Lower leg skin (tissue), 4 donors: ENCODE results near the gene MYPOP. TPM values are rescaled to one million over a fixed set of nuclear protein-coding genes. Genes with fewer than 3 reads are reported as not detected.

Experiments used
- DNase-seq, 2 donors: peaks; one replicate each; pipeline ENCODE4 v3.0.0-alpha.2; 2019; ENCODE audit warnings: low spot score in 2 of 2
- H3K4me3 ChIP-seq: fragments of 200-600 bp; sonication (generic); 2 replicates; pipeline ENCODE4 v1.5.1; 2017; ENCODE audit warnings: mild to moderate bottlenecking, low read depth; ENCODE audit not compliant: poor library complexity, severe bottlenecking
- POLR2A ChIP-seq, 2 donors: fragments of 450-650 bp; IDR thresholded peaks; one replicate each; pipeline ENCODE4 v1.6.1; 2016 to 2017; ENCODE audit warnings: antibody characterized with exemption in 2 of 2, mild to moderate bottlenecking in 1 of 2, moderate library complexity in 1 of 2
- WGBS, 2 donors: methylation state at CpG; one replicate each; pipeline ENCODE4 v1.1.5; 2018; 5-methylcytosine and 5-hydroxymethylcytosine counted together
- intact Hi-C: fragments of 100-400 bp; cut with DNase I; formaldehyde crosslinking; loops from one replicate; pipeline ENCODE4 v1.15.0; 2023; ENCODE audit warnings: low total_unique reads
- total RNA-seq, 4 donors: library from RNA; depleted of rRNA; stranded (reverse); fragments of >200 nt; gene quantifications; one replicate each; pipeline ENCODE4 v1.1.0, GENCODE V29; 2016
- TF ChIP-seq, protein P1 (sequence below), 3 donors: fragments of 450-650 bp; IDR thresholded peaks; one replicate each; pipeline ENCODE4 v1.5.1; 2016; ENCODE audit warnings: antibody characterized with exemption in 3 of 3, mild to moderate bottlenecking in 3 of 3, moderate library complexity in 2 of 3

MYPOP gene
- total RNA-seq, 4 donors from 2014 or later, result 2.0 to 8.0 (median 7.2) TPM

- intact Hi-C loops, result no loop called here
- no peak for TF ChIP-seq POLR2A (IDR thresholded peaks at IDR 0.05)
- TF ChIP-seq, protein P1, sequence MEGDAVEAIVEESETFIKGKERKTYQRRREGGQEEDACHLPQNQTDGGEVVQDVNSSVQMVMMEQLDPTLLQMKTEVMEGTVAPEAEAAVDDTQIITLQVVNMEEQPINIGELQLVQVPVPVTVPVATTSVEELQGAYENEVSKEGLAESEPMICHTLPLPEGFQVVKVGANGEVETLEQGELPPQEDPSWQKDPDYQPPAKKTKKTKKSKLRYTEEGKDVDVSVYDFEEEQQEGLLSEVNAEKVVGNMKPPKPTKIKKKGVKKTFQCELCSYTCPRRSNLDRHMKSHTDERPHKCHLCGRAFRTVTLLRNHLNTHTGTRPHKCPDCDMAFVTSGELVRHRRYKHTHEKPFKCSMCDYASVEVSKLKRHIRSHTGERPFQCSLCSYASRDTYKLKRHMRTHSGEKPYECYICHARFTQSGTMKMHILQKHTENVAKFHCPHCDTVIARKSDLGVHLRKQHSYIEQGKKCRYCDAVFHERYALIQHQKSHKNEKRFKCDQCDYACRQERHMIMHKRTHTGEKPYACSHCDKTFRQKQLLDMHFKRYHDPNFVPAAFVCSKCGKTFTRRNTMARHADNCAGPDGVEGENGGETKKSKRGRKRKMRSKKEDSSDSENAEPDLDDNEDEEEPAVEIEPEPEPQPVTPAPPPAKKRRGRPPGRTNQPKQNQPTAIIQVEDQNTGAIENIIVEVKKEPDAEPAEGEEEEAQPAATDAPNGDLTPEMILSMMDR (IDR thresholded peaks at IDR 0.05), result no peak
- no peak for DNase-seq
- 61 to 64% methylated on average over 4 of the region's 4 CpGs for WGBS, 2 donors
- H3K4me3 ChIP-seq, result no peak overlapping the region
These were observed 16.3 kb upstream of the MYPOP start for GRCh38 chr19:45918721-45919120.

DNA sequence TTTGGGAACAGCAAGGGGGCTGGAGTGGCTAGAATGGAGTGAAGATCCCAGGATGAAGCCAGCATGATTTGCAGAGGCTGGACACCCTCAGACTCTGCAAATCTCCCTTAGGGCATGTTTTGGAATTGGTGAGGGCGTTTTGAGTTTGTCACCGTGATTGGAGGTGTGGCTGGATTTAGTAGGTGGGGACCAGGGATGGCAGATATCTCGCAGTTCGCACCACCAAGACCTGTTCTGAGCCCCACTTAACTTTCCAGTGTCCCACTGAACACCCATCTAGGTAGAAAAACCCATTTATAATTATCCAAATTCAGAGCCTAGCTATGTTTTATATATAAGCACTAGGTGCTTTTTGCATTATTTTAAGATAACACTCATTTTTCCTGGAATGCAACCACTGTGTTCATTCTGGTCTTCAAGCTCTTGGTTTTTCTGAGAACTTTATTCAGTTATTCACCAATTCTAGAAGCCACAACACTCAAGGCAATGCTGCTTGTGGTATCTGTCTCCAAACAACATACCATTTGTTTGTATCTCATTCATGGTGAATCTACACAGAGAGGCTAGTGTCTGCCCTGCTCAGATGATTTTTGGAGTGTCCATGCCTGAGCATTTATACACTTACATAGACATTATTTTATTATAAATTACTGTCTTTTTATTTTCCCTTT, 15.1 kb upstream of the MYPOP start:
- intact Hi-C loops, result no loop called here
- TF ChIP-seq, protein P1 (IDR thresholded peaks at IDR 0.05), result no peak
- TF ChIP-seq POLR2A (IDR thresholded peaks at IDR 0.05), result no peak
- no peak overlapping the region for H3K4me3 ChIP-seq
- 27 to 42% methylated on average over 4 of the region's 4 CpGs for WGBS, 2 donors
- DNase-seq, result no peak

DNA sequence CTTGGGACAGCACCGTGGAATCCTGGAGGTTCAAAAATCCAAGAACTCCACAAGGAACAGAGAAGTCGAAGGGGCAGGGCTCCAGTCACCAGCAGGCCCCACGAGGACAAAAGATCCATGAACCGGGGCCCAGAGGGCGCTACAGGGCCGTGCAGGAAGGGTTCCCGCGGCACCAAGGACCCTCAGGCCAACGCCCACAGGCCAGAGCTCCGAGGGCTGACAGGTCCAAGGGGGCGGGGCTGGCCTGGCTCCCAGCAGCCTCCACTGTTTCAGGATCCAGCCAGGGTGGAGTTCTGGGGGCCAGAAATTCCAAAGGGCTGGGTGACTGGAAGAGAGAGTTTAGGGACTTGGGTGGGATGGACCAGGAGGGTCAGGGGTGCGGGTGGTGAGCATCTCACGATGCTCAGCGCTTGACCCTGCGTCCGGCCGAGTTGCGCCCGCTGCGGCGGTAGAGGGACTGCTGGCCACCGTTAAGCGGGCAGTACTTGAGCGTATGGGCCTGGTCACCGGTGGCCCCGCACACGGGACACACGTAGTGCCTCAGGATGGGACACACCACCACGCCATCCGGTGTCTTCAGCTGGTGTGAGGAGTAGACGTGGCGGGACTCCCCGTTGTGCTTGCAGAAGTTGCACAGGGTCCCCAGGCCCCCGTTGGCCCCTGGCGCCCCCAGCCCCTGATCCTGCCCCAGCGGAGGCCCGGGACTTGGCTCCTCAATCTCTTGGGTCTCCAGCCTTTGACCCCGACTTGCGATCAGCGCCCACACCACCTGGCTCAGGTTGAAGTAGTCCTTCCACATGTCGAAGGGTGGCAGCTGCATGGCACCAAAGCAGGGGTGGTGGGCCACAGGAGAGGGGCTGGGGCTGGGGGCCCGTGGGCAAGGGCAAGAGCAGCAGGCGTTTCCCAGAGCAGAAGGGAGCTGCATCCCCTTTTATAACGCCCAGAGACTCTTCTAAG, 11.7 kb upstream of the MYPOP start, which contains the start of gene NANOS2:
Gene NANOS2, minus strand, starts transcription at position 905 of the 957 bp plus-strand sequence. Its CDS starts 85 bp downstream, at position 820.
- intact Hi-C loops, result no loop called here
- 56 to 65% methylated on average over 34 to 44 of the region's 44 CpGs for WGBS, 2 donors
- TF ChIP-seq POLR2A (IDR thresholded peaks at IDR 0.05), result no peak
- DNase-seq, result no peak
- H3K4me3 ChIP-seq, result no peak within 1 kb of the TSS

GRCh38 chr19:45911291-45911690, 8.9 kb upstream of the MYPOP start:
- TF ChIP-seq, protein P1 (IDR thresholded peaks at IDR 0.05), result no peak
- TF ChIP-seq POLR2A (IDR thresholded peaks at IDR 0.05), result no peak
- no peak overlapping the region for H3K4me3 ChIP-seq
- 62 to 70% methylated on average over 8 of the region's 8 CpGs for WGBS, 2 donors
- intact Hi-C loops, result no loop called here
- DNase-seq, result no peak

- WGBS, 2 donors, result 81 to 82% methylated on average over 5 of the region's 5 CpGs
- no peak for TF ChIP-seq POLR2A (IDR thresholded peaks at IDR 0.05)
- TF ChIP-seq, protein P1 (IDR thresholded peaks at IDR 0.05), result no peak
- no peak for DNase-seq
- intact Hi-C loops, result no loop called here
- no peak overlapping the region for H3K4me3 ChIP-seq
These were observed 6.5 kb upstream of the MYPOP start for GRCh38 chr19:45908956-45909355.

GRCh38 chr19:45906221-45906620, 3.8 kb upstream of the MYPOP start:
- 88 to 96% methylated on average over 3 of the region's 3 CpGs for WGBS, 2 donors
- intact Hi-C loops, result no loop called here
- DNase-seq, result no peak
- H3K4me3 ChIP-seq, result no peak overlapping the region
- no peak for TF ChIP-seq POLR2A (IDR thresholded peaks at IDR 0.05)
- TF ChIP-seq, protein P1 (IDR thresholded peaks at IDR 0.05), result no peak
